ENCODE measurements around the gene DPP8.
A peak's percentile ranks its signal among the peaks of the same experiment; 100 is the strongest.

Gene DPP8

DNA sequence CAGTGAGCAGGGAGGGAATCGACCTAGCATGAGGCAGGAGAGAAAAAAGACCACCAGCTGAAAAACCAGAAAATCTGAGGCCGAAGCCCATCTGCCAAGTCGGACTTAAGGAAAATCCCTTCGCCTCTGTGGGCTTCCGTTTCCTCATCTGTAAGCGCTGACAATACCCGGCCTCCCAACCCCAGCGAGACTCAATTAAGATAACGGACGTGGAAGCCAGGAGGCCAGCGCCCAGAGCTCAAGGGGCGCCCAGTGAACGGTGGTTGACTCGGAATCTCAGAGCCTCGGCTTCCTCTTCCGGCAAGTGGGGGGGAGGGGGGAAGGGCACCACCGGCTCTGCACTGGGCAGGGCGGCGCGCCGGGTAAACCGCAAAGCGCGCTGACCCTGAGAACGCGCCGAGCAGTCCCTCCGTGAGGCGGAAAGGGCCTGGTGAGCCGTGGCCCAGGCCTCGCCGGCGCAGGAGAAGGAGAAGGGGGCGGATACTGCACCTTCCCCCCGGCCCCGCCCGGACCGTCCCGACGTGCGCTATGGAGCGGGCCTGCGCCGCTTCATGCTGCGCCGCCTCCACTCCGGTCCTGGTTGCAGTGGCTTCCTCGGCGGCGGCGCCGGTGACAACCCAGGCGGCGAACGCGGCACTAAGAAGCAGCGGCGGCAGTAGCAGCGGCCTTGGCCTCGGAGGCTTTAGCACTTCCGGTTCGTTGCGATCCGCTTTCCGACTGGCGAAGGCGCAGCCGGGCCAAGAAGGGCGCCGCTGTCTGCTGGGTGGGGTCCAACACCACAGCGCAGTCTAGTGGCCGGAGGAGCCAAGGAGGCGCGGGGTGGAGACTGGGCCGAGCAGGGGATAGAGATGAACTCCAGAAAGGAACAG lies at the start of gene DPP8 (continued):
- TF ChIP-seq, protein P1, sequence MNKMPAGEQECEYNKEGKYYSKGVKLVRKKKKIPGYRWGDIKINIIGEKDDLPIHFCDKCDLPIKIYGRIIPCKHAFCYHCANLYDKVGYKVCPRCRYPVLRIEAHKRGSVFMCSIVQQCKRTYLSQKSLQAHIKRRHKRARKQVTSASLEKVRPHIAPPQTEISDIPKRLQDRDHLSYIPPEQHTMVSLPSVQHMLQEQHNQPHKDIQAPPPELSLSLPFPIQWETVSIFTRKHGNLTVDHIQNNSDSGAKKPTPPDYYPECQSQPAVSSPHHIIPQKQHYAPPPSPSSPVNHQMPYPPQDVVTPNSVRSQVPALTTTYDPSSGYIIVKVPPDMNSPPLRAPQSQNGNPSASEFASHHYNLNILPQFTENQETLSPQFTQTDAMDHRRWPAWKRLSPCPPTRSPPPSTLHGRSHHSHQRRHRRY (tag by site-specific recombination; IDR thresholded peaks at IDR 0.05), result 0 out of 2 replicates have a peak, but pooled peaks have one; percentile 68
- no peak; the same call in 1 of the 2 replicates for TF ChIP-seq ZNF146 (tag by site-specific recombination; IDR thresholded peaks at IDR 0.05)
- TF ChIP-seq, protein P2, sequence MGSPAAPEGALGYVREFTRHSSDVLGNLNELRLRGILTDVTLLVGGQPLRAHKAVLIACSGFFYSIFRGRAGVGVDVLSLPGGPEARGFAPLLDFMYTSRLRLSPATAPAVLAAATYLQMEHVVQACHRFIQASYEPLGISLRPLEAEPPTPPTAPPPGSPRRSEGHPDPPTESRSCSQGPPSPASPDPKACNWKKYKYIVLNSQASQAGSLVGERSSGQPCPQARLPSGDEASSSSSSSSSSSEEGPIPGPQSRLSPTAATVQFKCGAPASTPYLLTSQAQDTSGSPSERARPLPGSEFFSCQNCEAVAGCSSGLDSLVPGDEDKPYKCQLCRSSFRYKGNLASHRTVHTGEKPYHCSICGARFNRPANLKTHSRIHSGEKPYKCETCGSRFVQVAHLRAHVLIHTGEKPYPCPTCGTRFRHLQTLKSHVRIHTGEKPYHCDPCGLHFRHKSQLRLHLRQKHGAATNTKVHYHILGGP (tag by site-specific recombination; IDR thresholded peaks at IDR 0.05), result no peak; the same call in 1 of the 2 replicates
- no peak for TF ChIP-seq ZNF202 (tag by site-specific recombination; IDR thresholded peaks at IDR 0.05; ENCODE audit: borderline replicate concordance)
- no peak for TF ChIP-seq ZNF658 (tag by site-specific recombination; IDR thresholded peaks at IDR 0.05)
- TF ChIP-seq ZNF664 (tag by site-specific recombination; IDR thresholded peaks at IDR 0.05), result 0 out of 2 replicates have a peak, but pooled peaks have one; percentile 8
- TF ChIP-seq ZNF404 (tag by site-specific recombination; IDR thresholded peaks at IDR 0.05), result no peak
- TF ChIP-seq PATZ1 (tag by site-specific recombination; IDR thresholded peaks at IDR 0.05), result peak; percentile 95
- peak; percentile 51; the same call in 1 of the 2 replicates for TF ChIP-seq ZNF398 (tag by site-specific recombination; IDR thresholded peaks at IDR 0.05)
- 0 out of 2 replicates have a peak, but pooled peaks have one; percentile 26 for TF ChIP-seq ZNF596 (tag by site-specific recombination; IDR thresholded peaks at IDR 0.05)
- TF ChIP-seq ZNF157 (tag by site-specific recombination; IDR thresholded peaks at IDR 0.05), result peak; percentile 44
- TF ChIP-seq ZNF274 (IDR thresholded peaks at IDR 0.05; ENCODE audit: low read length), result no peak
- no peak for TF ChIP-seq ZNF274 (tag by site-specific recombination; IDR thresholded peaks at IDR 0.05; ENCODE audit: borderline replicate concordance)
- TF ChIP-seq ZNF26 (tag by site-specific recombination; IDR thresholded peaks at IDR 0.05), result no peak
- TF ChIP-seq ZNF114 (tag by site-specific recombination; IDR thresholded peaks at IDR 0.05), result no peak
- no peak for TF ChIP-seq ZNF560 (tag by site-specific recombination; IDR thresholded peaks at IDR 0.05; ENCODE audit: borderline replicate concordance)
- no peak for TF ChIP-seq ZNF530 (tag by site-specific recombination; IDR thresholded peaks at IDR 0.05; ENCODE audit: low read depth)
- no peak for TF ChIP-seq MZF1 (tag by site-specific recombination; IDR thresholded peaks at IDR 0.05; ENCODE audit: borderline replicate concordance)
- no peak for TF ChIP-seq ZNF571 (tag by site-specific recombination; IDR thresholded peaks at IDR 0.05)
- TF ChIP-seq, protein P3, sequence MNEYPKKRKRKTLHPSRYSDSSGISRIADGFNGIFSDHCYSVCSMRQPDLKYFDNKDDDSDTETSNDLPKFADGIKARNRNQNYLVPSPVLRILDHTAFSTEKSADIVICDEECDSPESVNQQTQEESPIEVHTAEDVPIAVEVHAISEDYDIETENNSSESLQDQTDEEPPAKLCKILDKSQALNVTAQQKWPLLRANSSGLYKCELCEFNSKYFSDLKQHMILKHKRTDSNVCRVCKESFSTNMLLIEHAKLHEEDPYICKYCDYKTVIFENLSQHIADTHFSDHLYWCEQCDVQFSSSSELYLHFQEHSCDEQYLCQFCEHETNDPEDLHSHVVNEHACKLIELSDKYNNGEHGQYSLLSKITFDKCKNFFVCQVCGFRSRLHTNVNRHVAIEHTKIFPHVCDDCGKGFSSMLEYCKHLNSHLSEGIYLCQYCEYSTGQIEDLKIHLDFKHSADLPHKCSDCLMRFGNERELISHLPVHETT (tag by site-specific recombination; IDR thresholded peaks at IDR 0.05), result peak; percentile 97; the same call in 1 of the 2 replicates
- TF ChIP-seq, protein P4, sequence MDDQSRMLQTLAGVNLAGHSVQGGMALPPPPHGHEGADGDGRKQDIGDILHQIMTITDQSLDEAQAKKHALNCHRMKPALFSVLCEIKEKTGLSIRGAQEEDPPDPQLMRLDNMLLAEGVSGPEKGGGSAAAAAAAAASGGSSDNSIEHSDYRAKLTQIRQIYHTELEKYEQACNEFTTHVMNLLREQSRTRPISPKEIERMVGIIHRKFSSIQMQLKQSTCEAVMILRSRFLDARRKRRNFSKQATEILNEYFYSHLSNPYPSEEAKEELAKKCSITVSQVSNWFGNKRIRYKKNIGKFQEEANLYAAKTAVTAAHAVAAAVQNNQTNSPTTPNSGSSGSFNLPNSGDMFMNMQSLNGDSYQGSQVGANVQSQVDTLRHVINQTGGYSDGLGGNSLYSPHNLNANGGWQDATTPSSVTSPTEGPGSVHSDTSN (CRISPR knock-in tag; IDR thresholded peaks at IDR 0.05), result peak; percentile 93
- no peak for TF ChIP-seq ZNF626 (tag by site-specific recombination; IDR thresholded peaks at IDR 0.05)
- no peak for TF ChIP-seq ZNF223 (tag by site-specific recombination; IDR thresholded peaks at IDR 0.05)
- peak; percentile 99 for TF ChIP-seq ZNF580 (tag by site-specific recombination; IDR thresholded peaks at IDR 0.05)
- TF ChIP-seq BCL11B (tag by site-specific recombination; IDR thresholded peaks at IDR 0.05; ENCODE audit: low read depth), result peak; percentile 20; the same call in 1 of the 2 replicates
- 0 out of 2 replicates have a peak, but pooled peaks have one; percentile 5 for TF ChIP-seq ZFP3 (tag by site-specific recombination; IDR thresholded peaks at IDR 0.05; ENCODE audit: low read depth)
- peak; percentile 66 for TF ChIP-seq ZFP69B (tag by site-specific recombination; IDR thresholded peaks at IDR 0.05)
- no peak for TF ChIP-seq ZNF19 (tag by site-specific recombination; IDR thresholded peaks at IDR 0.05; ENCODE audit: low read depth)
